ENCODE data around the gene CASKIN1.

GRCh38 chr16:2171601-2172178, 24.7 kb downstream of the CASKIN1 start:
- TF ChIP-seq CTCF (IDR thresholded peaks at IDR 0.05; ENCODE audit: control extremely low read depth in 1 of 3, insufficient read depth in 1 of 3, low read depth in 1 of 3, low read length in 3 of 3), result no peak
- TF ChIP-seq BACH1 (IDR thresholded peaks at IDR 0.05; ENCODE audit: low read length), result no peak
- TF ChIP-seq HDAC6 (IDR thresholded peaks at IDR 0.05; ENCODE audit: low read depth, low read length), result no peak
- no peak; the same call in 1 of the 2 replicates for TF ChIP-seq POLR2AphosphoS5 (IDR thresholded peaks at IDR 0.05; ENCODE audit: low read depth, low read length)
- TF ChIP-seq RFX5 (IDR thresholded peaks at IDR 0.05; ENCODE audit: borderline replicate concordance, low read depth, low read length), result no peak
- no peak for TF ChIP-seq KDM1A (IDR thresholded peaks at IDR 0.05; ENCODE audit: borderline replicate concordance, low read length)
- TF ChIP-seq CEBPB (IDR thresholded peaks at IDR 0.05; ENCODE audit: low read depth, low read length), result no peak
- no peak for TF ChIP-seq MAX (IDR thresholded peaks at IDR 0.05)
- no peak for TF ChIP-seq SIX5 (IDR thresholded peaks at IDR 0.05; ENCODE audit: low read depth, low read length)
- TF ChIP-seq SP1 (IDR thresholded peaks at IDR 0.05; ENCODE audit: low read depth, low read length), result no peak
- TF ChIP-seq NANOG (IDR thresholded peaks at IDR 0.05; ENCODE audit: insufficient read depth, low read depth, low read length, poor library complexity, severe bottlenecking), result no peak

Data from H1 (cell line).